ENCODE data around the gene BRD7.

Gene BRD7

GRCh38 chr16:50298075-50298460 is 70.7 kb downstream of the BRD7 start:
- H3K4me3 ChIP-seq (ENCODE audit: insufficient read depth, low read length, poor library complexity, severe bottlenecking) = no peak overlapping the region
- no peak overlapping the region for H3K4me2 ChIP-seq (ENCODE audit: low read depth, low read length, poor library complexity, severe bottlenecking)
- H2AFZ ChIP-seq (ENCODE audit: low read depth, low read length, severe bottlenecking) = no peak overlapping the region
- no peak overlapping the region for H3K27ac ChIP-seq (ENCODE audit: low read depth, low read length)
- no peaks in the 10 kb centered on the region for H3K9me2 ChIP-seq (replicated peaks; ENCODE audit: insufficient read depth, low read length)
- H3K9me3 ChIP-seq (ENCODE audit: insufficient read depth, low read length) = no peaks in the 10 kb centered on the region
- H3K79me2 ChIP-seq (ENCODE audit: insufficient read depth, low read length) = no peaks in the 10 kb centered on the region
- H4K20me1 ChIP-seq (ENCODE audit: low read depth, low read length) = no peaks in the 10 kb centered on the region
- no peak overlapping the region for H3K9ac ChIP-seq (ENCODE audit: low read length)
- no peak for TF ChIP-seq EZH2phosphoT487 (conservative IDR thresholded peaks at IDR 0.05; ENCODE audit: low read length)
- TF ChIP-seq CTCF (IDR thresholded peaks at IDR 0.05; ENCODE audit: insufficient read depth, low read length, poor library complexity, severe bottlenecking) = no peak
- no peaks in the 10 kb centered on the region for H3F3A ChIP-seq (ENCODE audit: insufficient read depth)
- H3K36me3 ChIP-seq (ENCODE audit: low read length) = no peaks in the 10 kb centered on the region
- no peaks in the 10 kb centered on the region for H3K27me3 ChIP-seq (ENCODE audit: low read length)

DNA sequence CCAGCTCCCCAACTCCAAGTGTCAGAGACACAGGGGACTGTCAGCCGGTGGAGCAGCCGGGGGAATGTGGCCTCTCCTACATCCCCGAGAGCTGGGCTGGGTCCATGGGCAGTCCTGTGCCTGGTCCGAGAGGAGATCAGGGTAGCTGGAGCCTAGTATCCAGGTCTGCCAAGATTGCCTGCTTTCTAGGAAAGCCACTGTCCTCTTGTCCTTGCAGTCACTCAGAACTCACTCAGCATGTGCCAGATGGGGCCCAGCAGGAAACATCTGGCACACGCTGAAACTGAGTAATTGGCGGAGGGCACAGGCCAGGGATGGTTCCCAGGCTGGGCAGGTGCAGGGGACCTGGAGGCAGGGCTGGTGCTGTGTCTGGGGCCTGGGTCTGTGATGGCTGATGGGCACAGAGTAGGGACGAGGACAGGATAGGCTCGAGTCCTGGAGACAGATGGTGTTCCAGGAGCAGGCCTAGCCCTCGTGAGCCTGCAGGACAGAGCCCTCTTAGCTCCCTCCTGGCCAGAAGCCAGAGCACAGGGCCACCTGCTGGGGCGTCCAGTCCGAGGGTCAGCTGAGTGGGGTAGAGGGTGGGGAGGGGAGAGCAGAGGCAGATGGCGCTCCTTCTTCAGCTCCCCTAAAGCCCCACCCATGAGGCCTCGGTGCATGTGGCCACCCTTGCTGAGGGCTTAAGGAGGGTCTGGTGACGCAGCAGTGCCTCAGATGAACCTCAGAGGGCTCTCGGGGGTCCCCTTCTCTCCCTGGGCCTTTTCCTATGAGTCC is 71.3 kb downstream of the BRD7 start:
- Histone ChIP-seq H3K27me3 (ENCODE audit: low read length) (no peaks in the 10 kb centered on the region), H3K27ac (ENCODE audit: low read depth, low read length) (no peak overlapping the region), H3K9me2 (replicated peaks; ENCODE audit: insufficient read depth, low read length) (no peaks in the 10 kb centered on the region), H3K9me3 (ENCODE audit: insufficient read depth, low read length) (no peaks in the 10 kb centered on the region), H3K4me3 (ENCODE audit: insufficient read depth, low read length, poor library complexity, severe bottlenecking) (no peak overlapping the region), H3K9ac (ENCODE audit: low read length) (no peak overlapping the region), H3F3A (ENCODE audit: insufficient read depth) (no peaks in the 10 kb centered on the region), H3K36me3 (ENCODE audit: low read length) (no peaks in the 10 kb centered on the region), H4K20me1 (ENCODE audit: low read depth, low read length) (no peaks in the 10 kb centered on the region), H2AFZ (ENCODE audit: low read depth, low read length, severe bottlenecking) (no peak overlapping the region), H3K4me2 (ENCODE audit: low read depth, low read length, poor library complexity, severe bottlenecking) (no peak overlapping the region), H3K79me2 (ENCODE audit: insufficient read depth, low read length) (no peaks in the 10 kb centered on the region)
- TF ChIP-seq CTCF (IDR thresholded peaks at IDR 0.05; ENCODE audit: insufficient read depth, low read length, poor library complexity, severe bottlenecking) (no peak), EZH2phosphoT487 (conservative IDR thresholded peaks at IDR 0.05; ENCODE audit: low read length) (no peak)

- H3F3A ChIP-seq (ENCODE audit: insufficient read depth) = no peaks in the 10 kb centered on the region
- H2AFZ ChIP-seq (ENCODE audit: low read depth, low read length, severe bottlenecking) = no peak overlapping the region
- no peak for TF ChIP-seq EZH2phosphoT487 (conservative IDR thresholded peaks at IDR 0.05; ENCODE audit: low read length)
- TF ChIP-seq CTCF (IDR thresholded peaks at IDR 0.05; ENCODE audit: insufficient read depth, low read length, poor library complexity, severe bottlenecking) = no peak
- no peak overlapping the region for H3K4me3 ChIP-seq (ENCODE audit: insufficient read depth, low read length, poor library complexity, severe bottlenecking)
- H3K27ac ChIP-seq (ENCODE audit: low read depth, low read length) = no peak overlapping the region
- H3K9ac ChIP-seq (ENCODE audit: low read length) = no peak overlapping the region
- H3K9me3 ChIP-seq (ENCODE audit: insufficient read depth, low read length) = no peaks in the 10 kb centered on the region
- H3K4me2 ChIP-seq (ENCODE audit: low read depth, low read length, poor library complexity, severe bottlenecking) = no peak overlapping the region
- H4K20me1 ChIP-seq (ENCODE audit: low read depth, low read length) = no peaks in the 10 kb centered on the region
- no peaks in the 10 kb centered on the region for H3K79me2 ChIP-seq (ENCODE audit: insufficient read depth, low read length)
- H3K27me3 ChIP-seq (ENCODE audit: low read length) = no peaks in the 10 kb centered on the region
- no peaks in the 10 kb centered on the region for H3K36me3 ChIP-seq (ENCODE audit: low read length)
- no peaks in the 10 kb centered on the region for H3K9me2 ChIP-seq (replicated peaks; ENCODE audit: insufficient read depth, low read length)
These were observed 72.0 kb downstream of the BRD7 start for GRCh38 chr16:50296807-50297206.
